Measurements from ENCODE around the gene MAP6. TPM values are rescaled to one million over a fixed set of nuclear protein-coding genes. Genes with fewer than 3 reads are reported as not detected.

The MAP6 gene
- total and polyA plus RNA-seq, 2 experiments from 2014 or later = 0.31 to 1.2 TPM

DNA sequence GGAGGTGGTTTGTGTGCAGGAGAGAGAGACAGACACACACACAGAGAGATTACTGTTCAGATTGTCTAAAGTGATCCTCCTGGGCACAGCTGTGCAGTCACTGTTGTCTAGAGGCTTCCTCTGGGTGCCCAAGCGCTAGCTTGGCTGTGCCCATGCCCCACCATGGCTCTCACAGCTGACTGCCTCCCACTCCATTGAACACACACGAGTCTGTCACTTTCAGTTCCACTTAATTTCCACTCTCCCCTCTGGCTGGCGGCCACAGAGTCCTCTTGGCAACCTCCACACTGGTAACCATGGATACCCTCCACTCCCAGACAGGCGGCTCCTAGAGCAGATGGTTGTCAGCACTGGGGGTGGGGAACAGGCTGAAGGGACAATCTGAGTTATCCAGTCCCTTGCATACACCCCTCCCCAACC is 29.1 kb downstream of the MAP6 start:
- DNase-seq (ENCODE audit: low spot score) = no peak
- H3F3A ChIP-seq (replicated peaks; ENCODE audit: low read depth) = no peaks in the 10 kb centered on the region
- ATAC-seq = peak; percentile 40; the same call in 2 of the 3 replicates
- no peaks in the 10 kb centered on the region for H3K79me2 ChIP-seq (replicated peaks; ENCODE audit: insufficient read depth)
- Mint-ChIP-seq H3K36me3 (ENCODE audit: low read depth) (no peaks in the 10 kb centered on the region), H3K4me3 (no peak overlapping the region), H3K27me3 (ENCODE audit: insufficient read depth, low read depth, poor library complexity) (peaks cover 3% of the 10 kb centered on the region), H3K4me1 (peaks cover 14% of the 10 kb centered on the region; the same call in 2 of the 3 replicates), H3K27ac (no peak overlapping the region), H3K9me3 (no peaks in the 10 kb centered on the region)
- TF ChIP-seq CTCF (conservative IDR thresholded peaks at IDR 0.05; ENCODE audit: low read depth in 2 of 2) (no peak), ETS1 (IDR thresholded peaks at IDR 0.05) (no peak)
- H2AFZ ChIP-seq = no peak overlapping the region
- no peak overlapping the region for H3K4me3 ChIP-seq
- no peaks in the 10 kb centered on the region for H3K27me3 ChIP-seq (ENCODE audit: insufficient read depth)
- H3K4me1 ChIP-seq (ENCODE audit: insufficient read depth) = 0 out of 2 replicates have a peak, but pooled peaks cover 3% of the 10 kb centered on the region
- no peaks in the 10 kb centered on the region for H4K20me1 ChIP-seq (replicated peaks; ENCODE audit: insufficient read depth)
- no peaks in the 10 kb centered on the region for H3K9me2 ChIP-seq (ENCODE audit: insufficient read depth)
- H3K4me2 ChIP-seq = no peak overlapping the region
- H3K36me3 ChIP-seq (ENCODE audit: insufficient read depth) = no peaks in the 10 kb centered on the region
- H3K27ac ChIP-seq (ENCODE audit: low read depth) = no peak overlapping the region

- no peak overlapping the region for H2AFZ ChIP-seq
- no peak overlapping the region for H3K27ac Mint-ChIP-seq
- H3F3A ChIP-seq (replicated peaks; ENCODE audit: low read depth) = no peaks in the 10 kb centered on the region
- no peaks in the 10 kb centered on the region for H3K9me3 Mint-ChIP-seq
- DNase-seq (ENCODE audit: low spot score) (no peak), ATAC-seq (no peak)
- H3K9me2 ChIP-seq (ENCODE audit: insufficient read depth) = no peaks in the 10 kb centered on the region
- H3K4me1 Mint-ChIP-seq = peaks cover 23% of the 10 kb centered on the region
- H3K79me2 ChIP-seq (replicated peaks; ENCODE audit: insufficient read depth) = no peaks in the 10 kb centered on the region
- H3K4me1 ChIP-seq (ENCODE audit: insufficient read depth) = 0 out of 2 replicates have a peak, but pooled peaks cover 3% of the 10 kb centered on the region
- no peaks in the 10 kb centered on the region for H3K27me3 ChIP-seq (ENCODE audit: insufficient read depth)
- H3K4me3 Mint-ChIP-seq = no peak overlapping the region
- H3K27ac ChIP-seq (ENCODE audit: low read depth) = no peak overlapping the region
- H3K36me3 Mint-ChIP-seq (ENCODE audit: low read depth) = no peaks in the 10 kb centered on the region
- no peak overlapping the region for H3K4me2 ChIP-seq
- no peaks in the 10 kb centered on the region for H3K36me3 ChIP-seq (ENCODE audit: insufficient read depth)
- H3K27me3 Mint-ChIP-seq (ENCODE audit: insufficient read depth, low read depth, poor library complexity) = peaks cover 3% of the 10 kb centered on the region
- no peak overlapping the region for H3K4me3 ChIP-seq
- no peaks in the 10 kb centered on the region for H4K20me1 ChIP-seq (replicated peaks; ENCODE audit: insufficient read depth)
- TF ChIP-seq ZNF114 (CRISPR knock-in tag; IDR thresholded peaks at IDR 0.05) (no peak), CTCF (conservative IDR thresholded peaks at IDR 0.05; ENCODE audit: low read depth in 2 of 2) (no peak), ZNF331 (CRISPR knock-in tag; IDR thresholded peaks at IDR 0.05; ENCODE audit: low read depth) (no peak), STAT1 (IDR thresholded peaks at IDR 0.05; ENCODE audit: unreplicated experiment) (no peak), POLR2AphosphoS5 (IDR thresholded peaks at IDR 0.05; ENCODE audit: low read depth) (no peak), CREB1 (CRISPR knock-in tag; IDR thresholded peaks at IDR 0.05; ENCODE audit: low read depth) (no peak)
- TF ChIP-seq, protein P1, sequence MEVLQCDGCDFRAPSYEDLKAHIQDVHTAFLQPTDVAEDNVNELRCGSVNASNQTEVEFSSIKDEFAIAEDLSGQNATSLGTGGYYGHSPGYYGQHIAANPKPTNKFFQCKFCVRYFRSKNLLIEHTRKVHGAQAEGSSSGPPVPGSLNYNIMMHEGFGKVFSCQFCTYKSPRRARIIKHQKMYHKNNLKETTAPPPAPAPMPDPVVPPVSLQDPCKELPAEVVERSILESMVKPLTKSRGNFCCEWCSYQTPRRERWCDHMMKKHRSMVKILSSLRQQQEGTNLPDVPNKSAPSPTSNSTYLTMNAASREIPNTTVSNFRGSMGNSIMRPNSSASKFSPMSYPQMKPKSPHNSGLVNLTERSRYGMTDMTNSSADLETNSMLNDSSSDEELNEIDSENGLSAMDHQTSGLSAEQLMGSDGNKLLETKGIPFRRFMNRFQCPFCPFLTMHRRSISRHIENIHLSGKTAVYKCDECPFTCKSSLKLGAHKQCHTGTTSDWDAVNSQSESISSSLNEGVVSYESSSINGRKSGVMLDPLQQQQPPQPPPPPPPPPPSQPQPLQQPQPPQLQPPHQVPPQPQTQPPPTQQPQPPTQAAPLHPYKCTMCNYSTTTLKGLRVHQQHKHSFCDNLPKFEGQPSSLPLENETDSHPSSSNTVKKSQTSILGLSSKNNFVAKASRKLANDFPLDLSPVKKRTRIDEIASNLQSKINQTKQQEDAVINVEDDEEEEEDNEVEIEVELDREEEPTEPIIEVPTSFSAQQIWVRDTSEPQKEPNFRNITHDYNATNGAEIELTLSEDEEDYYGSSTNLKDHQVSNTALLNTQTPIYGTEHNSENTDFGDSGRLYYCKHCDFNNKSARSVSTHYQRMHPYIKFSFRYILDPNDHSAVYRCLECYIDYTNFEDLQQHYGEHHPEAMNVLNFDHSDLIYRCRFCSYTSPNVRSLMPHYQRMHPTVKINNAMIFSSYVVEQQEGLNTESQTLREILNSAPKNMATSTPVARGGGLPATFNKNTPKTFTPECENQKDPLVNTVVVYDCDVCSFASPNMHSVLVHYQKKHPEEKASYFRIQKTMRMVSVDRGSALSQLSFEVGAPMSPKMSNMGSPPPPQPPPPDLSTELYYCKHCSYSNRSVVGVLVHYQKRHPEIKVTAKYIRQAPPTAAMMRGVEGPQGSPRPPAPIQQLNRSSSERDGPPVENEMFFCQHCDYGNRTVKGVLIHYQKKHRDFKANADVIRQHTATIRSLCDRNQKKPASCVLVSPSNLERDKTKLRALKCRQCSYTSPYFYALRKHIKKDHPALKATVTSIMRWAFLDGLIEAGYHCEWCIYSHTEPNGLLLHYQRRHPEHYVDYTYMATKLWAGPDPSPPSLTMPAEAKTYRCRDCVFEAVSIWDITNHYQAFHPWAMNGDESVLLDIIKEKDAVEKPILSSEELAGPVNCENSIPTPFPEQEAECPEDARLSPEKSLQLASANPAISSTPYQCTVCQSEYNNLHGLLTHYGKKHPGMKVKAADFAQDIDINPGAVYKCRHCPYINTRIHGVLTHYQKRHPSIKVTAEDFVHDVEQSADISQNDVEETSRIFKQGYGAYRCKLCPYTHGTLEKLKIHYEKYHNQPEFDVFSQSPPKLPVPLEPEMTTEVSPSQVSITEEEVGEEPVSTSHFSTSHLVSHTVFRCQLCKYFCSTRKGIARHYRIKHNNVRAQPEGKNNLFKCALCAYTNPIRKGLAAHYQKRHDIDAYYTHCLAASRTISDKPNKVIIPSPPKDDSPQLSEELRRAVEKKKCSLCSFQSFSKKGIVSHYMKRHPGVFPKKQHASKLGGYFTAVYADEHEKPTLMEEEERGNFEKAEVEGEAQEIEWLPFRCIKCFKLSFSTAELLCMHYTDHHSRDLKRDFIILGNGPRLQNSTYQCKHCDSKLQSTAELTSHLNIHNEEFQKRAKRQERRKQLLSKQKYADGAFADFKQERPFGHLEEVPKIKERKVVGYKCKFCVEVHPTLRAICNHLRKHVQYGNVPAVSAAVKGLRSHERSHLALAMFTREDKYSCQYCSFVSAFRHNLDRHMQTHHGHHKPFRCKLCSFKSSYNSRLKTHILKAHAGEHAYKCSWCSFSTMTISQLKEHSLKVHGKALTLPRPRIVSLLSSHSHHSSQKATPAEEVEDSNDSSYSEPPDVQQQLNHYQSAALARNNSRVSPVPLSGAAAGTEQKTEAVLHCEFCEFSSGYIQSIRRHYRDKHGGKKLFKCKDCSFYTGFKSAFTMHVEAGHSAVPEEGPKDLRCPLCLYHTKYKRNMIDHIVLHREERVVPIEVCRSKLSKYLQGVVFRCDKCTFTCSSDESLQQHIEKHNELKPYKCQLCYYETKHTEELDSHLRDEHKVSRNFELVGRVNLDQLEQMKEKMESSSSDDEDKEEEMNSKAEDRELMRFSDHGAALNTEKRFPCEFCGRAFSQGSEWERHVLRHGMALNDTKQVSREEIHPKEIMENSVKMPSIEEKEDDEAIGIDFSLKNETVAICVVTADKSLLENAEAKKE (CRISPR knock-in tag; IDR thresholded peaks at IDR 0.05) = no peak
Observed at GRCh38 chr11:75637998-75638397, 30.8 kb downstream of the MAP6 start.
